ENCODE results near the gene TUBGCP3. TPM values are rescaled to one million over a fixed set of nuclear protein-coding genes. Genes with fewer than 3 reads are reported as not detected.

TUBGCP3 gene
- total and polyA plus RNA-seq, 2 experiments from 2014 or later: 12.8 to 40.2 TPM

GRCh38 chr13:112435973-112436372 is 152.0 kb downstream of the TUBGCP3 start:
- Histone ChIP-seq H4K20me1 (replicated peaks; ENCODE audit: insufficient read depth) (no peaks in the 10 kb centered on the region), H2AFZ (no peak overlapping the region), H3K4me1 (ENCODE audit: insufficient read depth) (no peaks in the 10 kb centered on the region), H3K79me2 (replicated peaks; ENCODE audit: insufficient read depth) (no peaks in the 10 kb centered on the region), H3F3A (replicated peaks; ENCODE audit: low read depth) (no peaks in the 10 kb centered on the region), H3K4me2 (no peak overlapping the region), H3K36me3 (ENCODE audit: insufficient read depth) (no peaks in the 10 kb centered on the region), H3K27me3 (ENCODE audit: insufficient read depth) (no peaks in the 10 kb centered on the region), H3K9me2 (ENCODE audit: insufficient read depth) (0 out of 2 replicates have a peak, but pooled peaks cover 4% of the 10 kb centered on the region), H3K27ac (ENCODE audit: low read depth) (no peak overlapping the region), H3K4me3 (no peak overlapping the region)
- Mint-ChIP-seq H3K27ac (no peak overlapping the region), H3K27me3 (ENCODE audit: insufficient read depth, low read depth, poor library complexity) (peaks cover 2% of the 10 kb centered on the region), H3K9me3 (peaks cover 32% of the 10 kb centered on the region), H3K36me3 (ENCODE audit: low read depth) (peaks cover 6% of the 10 kb centered on the region; the same call in 1 of the 3 replicates), H3K4me3 (no peak overlapping the region), H3K4me1 (no peaks in the 10 kb centered on the region)
- TF ChIP-seq NANOG (IDR thresholded peaks at IDR 0.05; ENCODE audit: borderline replicate concordance) (no peak), JUNB (IDR thresholded peaks at IDR 0.05; ENCODE audit: unreplicated experiment) (no peak), POLR2AphosphoS5 (IDR thresholded peaks at IDR 0.05; ENCODE audit: low read depth) (no peak), EZH2 (IDR thresholded peaks at IDR 0.05; ENCODE audit: low read depth, unreplicated experiment) (no peak), STAT1 (IDR thresholded peaks at IDR 0.05; ENCODE audit: unreplicated experiment) (no peak), ZNF331 (CRISPR knock-in tag; IDR thresholded peaks at IDR 0.05; ENCODE audit: low read depth) (no peak), ETS1 (IDR thresholded peaks at IDR 0.05) (no peak), REST (IDR thresholded peaks at IDR 0.05; ENCODE audit: unreplicated experiment) (no peak), ZNF114 (CRISPR knock-in tag; IDR thresholded peaks at IDR 0.05) (no peak), ZNF462 (CRISPR knock-in tag; IDR thresholded peaks at IDR 0.05) (no peak), CTCF (conservative IDR thresholded peaks at IDR 0.05; ENCODE audit: low read depth in 2 of 2) (no peak), EZH2phosphoT487 (IDR thresholded peaks at IDR 0.05; ENCODE audit: unreplicated experiment) (no peak), CREB1 (CRISPR knock-in tag; IDR thresholded peaks at IDR 0.05; ENCODE audit: low read depth) (no peak)
- no peak for DNase-seq (ENCODE audit: low spot score)
- no peak for ATAC-seq
